IPS-11a (cell line): Measurements from ENCODE around the gene PRAMEF17.
"Not testable (repeated sequence)": the region's sequence is repeated elsewhere in the genome, so short reads cannot be mapped to it uniquely, and the experiment has no call there.

Source experiments
- H3K4me3 ChIP-seq: one replicate; pipeline ENCODE4 v1.5.1; 2013; ENCODE audit warnings: low read depth, low read length, control low read depth

PRAMEF17 gene, protein sequence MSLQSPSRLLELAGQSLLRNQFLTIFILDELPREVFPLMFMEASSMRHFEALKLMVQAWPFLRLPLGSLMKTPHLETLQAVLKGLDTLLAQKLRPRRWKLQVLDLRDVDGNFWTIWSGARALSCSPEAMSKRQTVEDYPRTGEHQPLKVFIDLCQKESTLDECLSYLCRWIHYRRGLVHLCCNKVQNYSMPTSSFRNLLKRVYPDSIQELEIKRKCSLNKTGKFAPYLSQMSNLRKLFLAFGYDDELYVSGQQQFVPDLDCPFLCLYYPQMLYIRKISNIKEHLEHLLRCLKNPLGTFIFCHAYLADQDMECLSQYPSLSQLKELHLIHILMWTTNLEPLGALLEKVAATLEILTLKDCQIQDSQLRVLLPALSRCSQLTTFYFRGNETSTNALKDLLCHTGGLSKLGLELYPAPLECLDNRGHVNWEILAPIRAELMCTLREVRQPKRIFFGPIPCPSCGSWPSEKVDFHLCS

DNA sequence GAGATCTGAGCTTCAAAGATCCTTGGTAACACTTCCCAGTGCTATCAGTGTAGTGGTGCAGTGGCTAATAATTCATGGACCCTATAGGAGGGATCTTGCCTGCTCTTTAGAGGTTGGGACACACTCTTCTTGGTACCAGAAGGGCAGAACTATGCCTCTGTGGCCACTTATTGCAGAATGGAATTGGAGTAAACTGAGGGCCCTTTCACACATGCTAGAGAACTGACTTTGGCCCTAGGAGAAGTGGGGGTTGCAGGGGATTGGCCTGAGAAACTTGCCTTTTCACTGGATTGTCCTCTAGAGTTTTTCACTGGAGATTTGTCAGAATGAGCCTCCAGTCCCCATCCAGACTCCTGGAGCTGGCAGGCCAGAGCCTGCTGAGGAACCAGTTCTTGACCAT is at the start of gene PRAMEF17:
Gene PRAMEF17 (plus strand): TSS at position 301 of the 400 bp plus-strand sequence. CDS start 26 bp downstream, at position 327.
- H3K4me3 ChIP-seq, result not testable (repeated sequence)

DNA sequence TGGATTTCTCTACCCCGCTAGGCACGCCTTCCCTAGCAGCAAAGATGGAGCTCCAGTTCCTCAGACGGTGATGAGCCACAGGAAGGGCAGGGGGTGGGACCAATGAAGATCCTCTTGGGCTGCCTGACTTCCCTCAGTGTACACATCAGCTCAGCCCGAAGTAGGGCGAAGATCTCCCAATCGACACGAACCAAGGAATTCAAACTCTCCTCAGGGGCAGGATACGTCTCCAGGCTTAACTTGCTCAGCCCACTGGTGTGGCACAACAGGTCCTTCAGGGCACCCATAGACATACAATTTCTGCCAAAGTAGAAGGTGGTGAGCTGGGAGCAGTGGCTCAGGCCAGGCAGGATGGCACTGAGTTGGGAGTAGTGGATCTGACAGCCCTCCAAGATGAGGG is 46.9 kb upstream of the PRAMEF17 start:
- H3K4me3 ChIP-seq, result not testable (repeated sequence)

DNA sequence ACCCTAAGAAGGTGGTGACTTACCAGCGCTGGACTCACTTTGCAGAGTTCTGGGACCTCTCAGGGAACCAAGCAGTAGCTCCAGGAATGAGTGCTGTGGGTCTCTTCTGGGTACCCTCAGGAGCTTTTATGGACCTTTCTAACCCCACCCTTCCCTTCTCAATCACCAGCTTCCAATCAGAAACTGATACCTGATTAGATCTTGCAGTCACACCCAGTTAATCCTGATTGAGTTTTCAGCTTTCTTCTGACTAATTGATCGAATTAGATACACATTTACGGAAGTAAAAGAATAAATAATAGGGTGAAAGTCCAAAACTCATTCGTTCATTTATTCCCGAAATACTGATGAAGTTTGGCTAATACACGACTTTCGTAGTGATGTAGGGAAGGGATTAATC is 42.4 kb upstream of the PRAMEF17 start, which contains the start of gene PRAMEF14:
Gene PRAMEF14 (minus strand): TSS at position 101 of the 400 bp plus-strand sequence. CDS start 1,820 bp downstream, outside the sequence.
- not testable (repeated sequence) for H3K4me3 ChIP-seq

DNA sequence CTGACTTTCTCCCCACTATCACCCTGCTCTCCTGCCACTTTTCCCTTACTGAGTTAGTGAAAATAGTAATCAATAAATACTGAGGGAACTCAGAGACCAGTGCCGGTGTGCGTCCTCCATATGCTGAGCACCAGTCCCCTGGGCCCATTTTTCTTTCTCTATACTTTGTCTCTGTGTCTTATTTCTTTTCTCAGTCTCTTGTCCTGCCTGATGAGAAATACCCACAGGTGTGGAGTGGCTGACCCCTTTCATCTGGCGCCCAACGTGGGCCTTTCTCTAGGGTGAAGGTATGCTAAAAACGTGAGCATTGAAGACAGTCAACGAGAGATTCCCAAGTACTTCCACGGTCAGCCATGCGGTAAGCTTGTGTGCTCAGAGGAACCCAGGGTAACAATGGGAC is 36.0 kb upstream of the PRAMEF17 start:
- not testable (repeated sequence) for H3K4me3 ChIP-seq

DNA sequence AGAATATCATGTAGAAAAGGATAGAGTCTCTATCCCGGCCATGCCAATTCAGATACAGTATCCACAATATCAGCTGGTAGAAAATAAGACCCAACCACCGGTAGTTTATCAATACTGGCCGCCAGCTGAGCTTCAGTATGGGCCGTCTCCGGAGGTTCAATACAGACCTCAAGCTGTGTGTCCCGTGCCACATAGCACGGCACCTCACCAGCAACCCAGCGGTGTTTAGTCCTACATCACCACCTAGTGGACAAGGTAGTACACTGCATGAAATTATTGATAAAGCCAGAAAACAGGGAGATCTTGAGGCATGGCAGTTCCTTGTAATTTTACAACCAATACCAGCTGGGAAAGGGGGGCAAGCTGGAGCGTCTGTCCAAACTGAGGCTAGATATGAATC is 35.0 kb upstream of the PRAMEF17 start:
- H3K4me3 ChIP-seq, result not testable (repeated sequence)

DNA sequence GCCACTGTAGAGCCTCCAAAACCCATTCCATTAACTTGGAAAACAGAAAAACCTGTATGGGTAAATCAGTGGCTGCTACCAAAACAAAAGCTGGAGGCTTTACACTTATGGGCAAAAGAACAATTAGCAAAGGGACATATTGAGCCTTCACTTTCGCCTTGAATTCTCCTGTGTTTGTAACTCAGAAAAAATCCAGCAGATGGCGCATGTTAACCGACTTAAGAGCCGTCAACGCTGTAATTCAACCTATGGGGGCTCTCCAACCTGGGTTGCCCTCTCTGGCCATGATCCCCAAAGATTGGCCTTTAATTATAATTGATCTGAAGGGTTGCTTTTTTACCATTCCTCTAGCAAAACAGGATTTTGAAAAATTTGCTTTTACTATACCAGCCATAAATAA is 32.7 kb upstream of the PRAMEF17 start:
- not testable (repeated sequence) for H3K4me3 ChIP-seq

DNA sequence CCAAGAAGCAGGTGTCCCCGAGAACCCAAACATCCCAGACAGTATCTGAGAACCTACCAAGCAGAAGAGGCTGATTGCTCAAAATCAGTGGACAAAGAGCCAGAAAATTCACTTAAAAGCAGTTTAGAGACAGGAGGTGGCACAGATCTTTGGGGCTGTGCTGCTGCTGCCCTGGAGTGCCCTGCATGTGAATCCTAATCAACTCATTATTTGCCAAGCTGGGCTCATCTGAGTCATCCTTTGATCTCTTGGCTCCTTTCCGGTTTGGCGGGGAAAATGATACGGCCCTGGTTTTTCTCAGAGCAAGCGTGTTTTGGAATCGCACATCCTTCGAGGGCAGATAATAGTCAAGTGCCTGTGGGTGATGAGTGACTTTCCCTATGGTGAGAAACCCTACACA is 27.1 kb upstream of the PRAMEF17 start:
- H3K4me3 ChIP-seq, result not testable (repeated sequence)

DNA sequence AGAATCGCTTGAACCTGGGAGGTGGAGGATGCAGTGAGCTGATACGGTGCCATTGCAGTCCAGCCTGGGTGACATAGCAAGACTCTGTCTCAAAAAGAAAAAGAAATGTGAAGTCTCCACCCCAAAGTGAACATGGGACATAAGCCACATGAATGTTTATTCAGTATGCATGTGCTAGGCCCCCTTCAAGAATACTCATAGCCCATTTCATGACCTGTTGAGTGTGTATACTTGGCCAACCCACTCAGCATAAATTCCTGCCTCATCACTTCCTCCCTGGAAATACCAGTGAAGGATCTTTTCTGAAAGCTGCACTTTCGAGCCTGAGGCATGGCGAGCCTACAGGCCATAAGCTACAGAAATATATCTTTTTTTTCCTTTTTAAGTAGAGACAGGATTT is 24.5 kb upstream of the PRAMEF17 start:
- not testable (repeated sequence) for H3K4me3 ChIP-seq

DNA sequence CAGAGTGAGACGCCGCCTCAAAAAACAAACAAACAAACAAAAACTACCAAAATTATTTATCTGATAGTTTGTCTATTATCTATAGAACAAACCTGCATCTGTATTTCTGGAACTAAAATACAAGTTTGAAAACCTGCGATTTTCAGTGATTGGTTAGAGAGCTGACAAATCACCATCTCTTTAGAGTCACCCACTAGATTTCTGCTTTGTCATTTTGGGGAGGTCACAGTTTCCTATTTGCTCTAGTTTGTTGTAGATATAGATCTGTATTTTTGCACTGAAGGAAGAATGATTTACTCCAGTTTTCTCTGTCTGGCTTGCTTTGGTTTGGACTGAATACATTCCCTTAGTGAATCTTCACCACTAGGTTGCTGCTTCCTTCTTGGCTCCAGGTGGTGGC is 22.9 kb upstream of the PRAMEF17 start:
- H3K4me3 ChIP-seq, result not testable (repeated sequence)

DNA sequence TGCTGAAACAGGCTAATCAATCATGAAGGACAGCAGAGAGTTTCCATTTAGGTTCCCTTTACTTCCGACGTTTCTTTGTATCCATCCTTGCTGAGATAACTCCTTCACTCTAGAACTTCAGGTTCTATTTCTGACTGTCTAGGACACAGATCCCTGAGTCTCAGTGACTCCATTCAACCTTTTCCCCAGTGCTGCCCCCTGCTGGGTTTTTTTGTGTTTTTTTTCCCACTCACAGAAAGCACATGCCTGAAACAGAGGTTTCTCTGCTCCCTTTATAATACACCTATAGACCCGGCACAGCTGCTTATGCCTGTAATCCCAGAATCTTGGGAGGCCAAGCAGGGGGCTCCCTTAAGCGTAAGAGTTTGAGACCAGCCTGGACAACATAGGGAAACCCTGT is 20.9 kb upstream of the PRAMEF17 start:
- not testable (repeated sequence) for H3K4me3 ChIP-seq

DNA sequence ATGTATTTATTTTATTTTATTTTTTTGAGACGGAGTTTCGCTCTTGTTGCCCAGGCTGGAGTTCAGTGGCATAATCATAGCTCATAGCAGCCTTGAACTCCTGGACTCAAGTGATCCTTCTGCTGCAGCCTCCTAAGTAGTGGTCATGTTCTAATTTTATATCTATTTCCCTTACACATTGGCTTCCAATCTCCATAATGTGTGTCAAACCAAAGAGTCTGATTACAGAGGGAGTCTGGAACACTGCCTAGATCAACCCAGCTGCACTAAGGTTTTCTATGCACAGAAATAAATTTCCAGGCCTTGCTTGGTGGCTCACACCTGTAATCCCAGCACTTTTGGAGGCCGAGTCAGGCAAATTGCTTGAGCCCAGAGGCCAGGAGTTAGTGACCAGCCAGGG is 10.4 kb upstream of the PRAMEF17 start:
- not testable (repeated sequence) for H3K4me3 ChIP-seq

DNA sequence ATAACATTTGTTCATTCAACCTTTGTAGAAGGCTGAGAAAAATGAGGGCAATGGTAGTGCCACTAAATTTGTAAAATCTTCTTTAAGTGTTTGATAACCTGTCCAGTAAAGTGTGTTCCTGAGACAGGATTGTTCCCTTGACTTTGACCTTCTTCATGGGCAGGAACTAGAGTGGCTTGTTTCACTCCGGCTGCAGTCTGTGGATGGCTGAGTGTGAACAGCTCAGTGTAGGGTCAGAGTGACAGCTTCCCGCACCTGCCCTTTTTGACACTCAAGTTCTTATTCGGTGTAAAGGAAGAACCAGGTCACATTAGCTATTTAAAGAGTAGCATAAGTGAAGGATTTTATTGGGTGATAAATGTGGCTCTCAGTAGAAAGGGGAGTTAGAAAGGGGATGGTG is 9.1 kb upstream of the PRAMEF17 start:
- H3K4me3 ChIP-seq, result not testable (repeated sequence)

DNA sequence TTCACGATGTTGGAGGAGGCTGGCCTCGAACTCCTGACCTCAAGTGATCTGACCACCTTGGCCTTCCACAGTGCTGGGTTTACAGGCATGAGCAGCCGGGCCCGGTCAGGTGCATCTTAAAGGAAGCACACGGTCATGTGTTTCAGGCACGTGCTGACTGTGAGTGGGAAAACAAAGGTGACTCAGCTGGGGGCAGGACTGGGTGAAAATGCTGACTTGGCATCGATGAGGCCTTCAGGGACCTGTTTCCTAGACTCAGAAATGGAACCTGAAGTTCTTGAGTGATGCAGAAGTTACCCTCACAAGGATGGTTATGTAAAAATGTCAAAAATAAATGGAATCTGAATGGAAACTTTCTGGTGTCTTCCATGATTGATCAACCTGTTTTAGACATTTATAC is 3.6 kb downstream of the PRAMEF17 start:
- not testable (repeated sequence) for H3K4me3 ChIP-seq

DNA sequence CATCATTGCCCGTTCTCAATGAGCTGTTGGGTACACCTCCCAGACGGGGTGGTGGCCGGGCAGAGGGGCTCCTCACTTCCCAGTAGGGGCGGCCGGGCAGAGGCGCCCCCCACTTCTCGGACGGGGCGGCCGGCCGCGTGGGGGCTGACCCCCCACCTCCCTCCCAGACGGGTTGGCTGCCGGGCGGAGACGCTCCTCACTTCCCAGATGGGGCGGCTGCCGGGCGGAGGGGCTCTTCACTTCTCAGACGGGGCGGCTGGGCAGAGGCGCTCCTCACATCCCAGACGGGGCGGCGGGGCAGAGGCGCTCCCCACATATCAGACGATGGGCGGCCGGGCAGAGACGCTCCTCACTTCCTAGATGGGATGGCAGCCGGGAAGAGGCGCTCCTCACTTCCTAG is 5.3 kb downstream of the PRAMEF17 start:
- not testable (repeated sequence) for H3K4me3 ChIP-seq

DNA sequence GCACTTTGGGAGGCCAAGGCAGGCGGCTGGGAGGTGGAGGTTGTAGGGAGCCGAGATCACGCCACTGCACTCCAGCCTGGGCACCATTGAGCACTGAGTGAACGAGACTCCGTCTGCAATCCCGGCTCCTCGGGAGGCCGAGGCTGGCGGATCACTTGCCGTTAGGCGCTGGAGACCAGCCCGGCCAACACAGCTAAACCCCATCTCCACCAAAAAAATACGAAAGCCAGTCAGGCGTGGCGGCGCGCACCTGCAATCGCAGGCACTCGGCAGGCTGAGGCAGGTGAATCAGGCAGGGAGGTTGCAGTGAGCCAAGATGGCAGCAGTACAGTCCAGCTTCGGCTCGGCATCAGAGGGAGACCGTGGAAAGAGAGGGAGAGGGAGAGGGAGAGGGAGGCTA is 5.9 kb downstream of the PRAMEF17 start:
- not testable (repeated sequence) for H3K4me3 ChIP-seq

DNA sequence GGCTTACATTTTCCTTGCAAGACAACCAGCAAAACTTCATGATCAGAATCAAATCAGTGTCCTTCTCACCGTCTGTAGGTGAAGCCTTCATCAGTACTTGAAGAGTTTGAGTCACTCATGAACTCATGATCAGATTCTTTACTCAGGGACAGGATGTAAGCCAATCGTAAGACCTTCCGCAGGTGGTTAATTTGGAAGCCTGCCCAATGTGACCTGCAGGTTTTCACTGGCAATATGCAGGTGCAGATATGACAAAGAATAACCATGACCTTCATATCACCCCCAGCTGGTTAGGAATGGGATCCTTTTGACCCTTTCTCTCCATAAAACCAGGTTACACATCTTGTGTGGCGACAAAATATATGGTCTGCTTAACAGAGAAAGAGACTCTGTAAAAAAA is 18.4 kb downstream of the PRAMEF17 start:
- H3K4me3 ChIP-seq, result no peak overlapping the region

DNA sequence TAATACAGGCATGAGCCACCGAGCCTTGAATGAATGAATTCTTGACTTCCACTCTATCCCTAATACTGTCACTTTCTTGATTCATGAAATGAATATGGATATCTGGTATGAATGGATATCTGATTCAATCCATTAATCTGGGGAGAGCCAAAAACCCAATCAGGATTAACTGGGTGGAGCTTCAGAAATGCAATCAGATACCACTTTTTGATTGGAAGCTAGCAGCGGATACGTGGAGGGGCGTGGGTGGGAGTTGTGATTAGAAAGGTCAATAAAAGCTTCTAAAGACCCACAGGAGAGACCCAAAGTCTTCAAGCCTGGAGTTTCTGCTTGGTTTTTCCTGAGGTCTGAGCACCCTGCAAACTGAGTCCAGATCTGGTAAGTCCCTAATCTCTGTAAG is 20.7 kb downstream of the PRAMEF17 start, which contains the start of gene PRAMEF20:
Gene PRAMEF20 (plus strand): TSS at position 301 of the 400 bp plus-strand sequence. CDS start 5,905 bp downstream, outside the sequence.
- H3K4me3 ChIP-seq, result not testable (repeated sequence)

DNA sequence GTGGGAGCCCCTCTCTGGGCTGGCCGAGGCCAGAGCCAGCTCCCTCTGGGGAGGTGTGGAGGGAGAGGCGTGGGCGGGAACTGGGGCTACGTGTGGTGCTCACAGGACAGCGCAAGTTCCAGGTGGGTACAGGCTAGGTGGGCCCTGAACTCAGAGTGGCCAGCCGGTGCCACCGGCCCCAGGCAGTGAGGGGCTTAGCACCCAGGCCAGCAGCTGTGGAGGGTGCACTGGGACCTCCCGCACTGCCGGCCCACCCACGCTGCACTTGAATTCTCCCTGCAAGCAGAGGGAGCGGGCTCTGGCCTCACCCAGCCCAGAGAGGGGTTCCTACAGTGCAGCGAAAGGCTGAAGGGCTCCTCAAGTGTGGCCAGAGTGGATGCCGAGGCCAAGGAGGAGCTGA is 41.1 kb downstream of the PRAMEF17 start:
- H3K4me3 ChIP-seq, result no peak overlapping the region

DNA sequence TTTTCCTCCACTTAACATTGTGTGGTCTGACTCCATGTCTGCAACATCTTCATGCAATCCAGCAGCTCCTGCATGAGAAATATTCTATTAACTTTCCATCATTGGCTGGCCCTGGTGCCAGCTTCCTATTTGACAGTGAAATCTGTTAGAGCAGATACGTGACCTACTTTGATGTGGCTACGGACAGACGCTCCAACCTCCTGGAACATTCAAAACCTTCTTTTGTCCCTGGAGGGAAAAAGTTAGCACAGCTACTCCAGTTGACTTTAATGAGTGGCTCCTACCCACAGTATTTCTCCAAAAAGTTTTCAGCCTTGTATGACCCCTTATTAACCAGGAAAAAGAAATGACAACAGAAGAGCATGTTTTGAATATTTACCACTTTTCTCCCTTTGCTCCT is 42.8 kb downstream of the PRAMEF17 start:
- no peak overlapping the region for H3K4me3 ChIP-seq

DNA sequence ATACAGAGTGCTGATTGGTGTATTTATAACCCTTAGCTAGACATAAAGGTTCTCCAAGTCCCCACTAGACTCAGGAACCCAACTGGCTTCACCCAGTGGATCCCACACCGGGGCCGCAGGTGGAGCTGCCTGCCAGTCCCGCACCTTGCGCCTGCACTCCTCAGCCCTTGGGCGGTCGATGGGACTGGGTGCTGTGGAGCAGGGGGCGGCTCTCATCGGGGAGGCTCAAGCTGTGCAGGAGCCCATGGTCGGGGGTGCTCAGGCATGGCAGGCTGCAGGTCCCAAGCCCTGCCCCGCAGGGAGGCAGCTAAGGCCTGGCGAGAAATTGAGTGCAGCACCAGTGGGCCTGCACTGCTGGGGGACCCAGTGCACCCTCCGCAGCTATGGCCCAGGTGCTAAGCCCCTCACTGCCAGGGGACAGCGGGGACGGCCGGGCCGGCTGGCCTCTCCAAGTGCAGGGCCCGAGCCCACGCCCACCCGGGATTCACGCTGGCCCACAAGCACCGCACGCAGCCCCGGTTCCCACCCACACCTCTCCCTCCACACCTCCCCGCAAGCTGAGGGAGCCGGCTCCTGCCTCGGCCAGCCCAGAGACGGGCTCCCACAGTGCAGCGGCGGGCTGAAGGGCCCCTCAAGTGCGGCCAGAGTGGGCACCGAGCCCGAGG is 44.4 kb downstream of the PRAMEF17 start:
- H3K4me3 ChIP-seq, result not testable (repeated sequence)

DNA sequence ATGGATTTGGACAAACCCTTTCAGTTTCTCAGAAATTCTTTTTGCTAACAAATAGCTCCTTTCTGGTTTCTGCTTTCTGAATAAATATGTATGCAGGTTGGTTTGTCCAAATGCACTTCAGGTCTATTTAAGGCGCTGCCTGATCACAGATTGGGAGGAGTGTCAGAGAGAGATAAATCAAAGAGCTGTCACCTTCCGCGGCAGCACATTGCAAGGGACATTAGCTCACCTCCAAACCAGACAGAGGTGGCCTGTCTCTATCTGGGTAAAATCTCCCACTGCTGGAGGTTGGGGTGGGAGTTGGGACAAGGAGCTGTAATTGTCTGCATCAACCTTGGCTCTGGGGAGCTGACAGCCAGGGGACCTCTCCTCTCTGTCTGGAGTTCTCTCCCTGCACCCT is 46.0 kb downstream of the PRAMEF17 start:
- no peak overlapping the region for H3K4me3 ChIP-seq
